ENCODE measurements around the gene STK32A.
"Not testable (repeated sequence)": the region's sequence is repeated elsewhere in the genome, so short reads cannot be mapped to it uniquely, and the experiment has no call there.

- TF ChIP-seq, protein P1, sequence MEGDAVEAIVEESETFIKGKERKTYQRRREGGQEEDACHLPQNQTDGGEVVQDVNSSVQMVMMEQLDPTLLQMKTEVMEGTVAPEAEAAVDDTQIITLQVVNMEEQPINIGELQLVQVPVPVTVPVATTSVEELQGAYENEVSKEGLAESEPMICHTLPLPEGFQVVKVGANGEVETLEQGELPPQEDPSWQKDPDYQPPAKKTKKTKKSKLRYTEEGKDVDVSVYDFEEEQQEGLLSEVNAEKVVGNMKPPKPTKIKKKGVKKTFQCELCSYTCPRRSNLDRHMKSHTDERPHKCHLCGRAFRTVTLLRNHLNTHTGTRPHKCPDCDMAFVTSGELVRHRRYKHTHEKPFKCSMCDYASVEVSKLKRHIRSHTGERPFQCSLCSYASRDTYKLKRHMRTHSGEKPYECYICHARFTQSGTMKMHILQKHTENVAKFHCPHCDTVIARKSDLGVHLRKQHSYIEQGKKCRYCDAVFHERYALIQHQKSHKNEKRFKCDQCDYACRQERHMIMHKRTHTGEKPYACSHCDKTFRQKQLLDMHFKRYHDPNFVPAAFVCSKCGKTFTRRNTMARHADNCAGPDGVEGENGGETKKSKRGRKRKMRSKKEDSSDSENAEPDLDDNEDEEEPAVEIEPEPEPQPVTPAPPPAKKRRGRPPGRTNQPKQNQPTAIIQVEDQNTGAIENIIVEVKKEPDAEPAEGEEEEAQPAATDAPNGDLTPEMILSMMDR (optimal IDR thresholded peaks at IDR 0.05 in 1 of 3, IDR thresholded peaks at IDR 0.05 in 1 of 3, conservative IDR thresholded peaks at IDR 0.05 in 1 of 3; ENCODE audit: extremely low read depth in 1 of 3, insufficient read depth in 2 of 3, low read length in 3 of 3): not testable (repeated sequence)
- TF ChIP-seq EZH2 (IDR thresholded peaks at IDR 0.05; ENCODE audit: low read length): not testable (repeated sequence)
Observed at GRCh38 chr5:147243238-147243637, 8.4 kb downstream of the STK32A start.

All from keratinocyte (primary cell).